PC-3 (cell line): ENCODE measurements around the gene CMTM6. TPM values are rescaled to one million over a fixed set of nuclear protein-coding genes. Genes with fewer than 3 reads are reported as not detected.
A peak's percentile ranks its signal among the peaks of the same experiment; 100 is the strongest.

Experiments
- ATAC-seq: fragments of 200-7000 bp; cut with Tn5 transposase; 2 replicates; pipeline ENCODE4 v1.9.1; 2020; ENCODE audit warnings: mild to moderate bottlenecking, moderate library complexity
- BruUV-seq: library from RNA; stranded (reverse); fragments of 400-500 nt; replicated peaks from 2 replicates; lab custom pipeline; 2021; lab: Mats Ljungman, UMichigan
- CTCF ChIA-PET: fragments of 300-600 bp; sonication (Branson Sonifier 250); formaldehyde crosslinking; loops from one replicate; lab custom pipeline; 2022; ENCODE audit warnings: antibody characterized with exemption; lab: Charles Lee
- POLR2A ChIA-PET: fragments of 300-600 bp; sonication (Branson Sonifier 250); formaldehyde crosslinking; loops from one replicate; lab custom pipeline; 2022; ENCODE audit warnings: antibody characterized with exemption; ENCODE audit not compliant: unreplicated experiment; lab: Charles Lee
- DNase-seq: peaks from one replicate; pipeline ENCODE4 v3.0.0-alpha.2; 2015
- H2AFZ ChIP-seq: fragments of 300-600 bp; sonication (generic); 2 replicates; pipeline ENCODE4 v1.6.0; 2016; ENCODE audit warnings: antibody characterized with exemption, low read length
- H3F3A ChIP-seq: fragments of 300-600 bp; sonication (generic); one replicate; pipeline ENCODE4 v1.6.0; 2017; ENCODE audit warnings: antibody characterized with exemption, low read length, control low read depth, mild to moderate bottlenecking; ENCODE audit not compliant: unreplicated experiment
- H3K27ac ChIP-seq: fragments of 300-600 bp; sonication (generic); 2 replicates; pipeline ENCODE4 v1.5.1; 2016; ENCODE audit warnings: mild to moderate bottlenecking, low read length
- H3K27me3 ChIP-seq: fragments of 300-600 bp; sonication (generic); 2 replicates; pipeline ENCODE4 v1.6.1; 2016; ENCODE audit warnings: low read length, mixed read lengths
- H3K36me3 ChIP-seq: fragments of 300-600 bp; sonication (generic); 2 replicates; pipeline ENCODE4 v1.6.1; 2016; ENCODE audit warnings: low read depth, mixed run types, low read length, mixed read lengths
- H3K4me1 ChIP-seq: fragments of 300-600 bp; sonication (generic); 2 replicates; pipeline ENCODE4 v1.5.1; 2016; ENCODE audit warnings: low read length; ENCODE audit not compliant: insufficient read depth
- H3K4me2 ChIP-seq: fragments of 300-600 bp; sonication (generic); 2 replicates; pipeline ENCODE4 v1.6.0; 2016; ENCODE audit warnings: low read length
- H3K4me3 ChIP-seq: fragments of 300-600 bp; sonication (generic); 2 replicates; pipeline ENCODE4 v1.5.1; 2016; ENCODE audit warnings: mild to moderate bottlenecking, low read length, mixed read lengths
- H3K79me2 ChIP-seq: fragments of 300-600 bp; sonication (generic); 2 replicates; pipeline ENCODE4 v1.6.1; 2017; ENCODE audit warnings: low read length, mixed read lengths
- H3K9ac ChIP-seq: fragments of 300-600 bp; sonication (generic); 2 replicates; pipeline ENCODE4 v1.6.0; 2016; ENCODE audit warnings: mild to moderate bottlenecking, low read length
- H3K9me2 ChIP-seq: fragments of 300-600 bp; sonication (generic); replicated peaks from 2 replicates; pipeline ENCODE4 v1.6.1; 2016; ENCODE audit warnings: mixed run types, low read length, mixed read lengths
- H3K9me3 ChIP-seq: fragments of 300-600 bp; sonication (generic); 2 replicates; pipeline ENCODE4 v1.6.1; 2016; ENCODE audit warnings: low read length, mixed read lengths
- H4K20me1 ChIP-seq: fragments of 300-600 bp; sonication (generic); 2 replicates; pipeline ENCODE4 v1.6.1; 2016; ENCODE audit warnings: low read length, mixed read lengths
- CTCF ChIP-seq: fragments of 300-600 bp; sonication (generic); conservative IDR thresholded peaks from 2 replicates; pipeline ENCODE4 v1.5.1; 2017; ENCODE audit warnings: antibody characterized with exemption, low read depth, mild to moderate bottlenecking, low read length
- EZH2 ChIP-seq: fragments of 300-600 bp; sonication (generic); IDR thresholded peaks from one replicate; pipeline ENCODE4 v1.6.1; 2017; ENCODE audit warnings: antibody characterized with exemption, mild to moderate bottlenecking, low read length; ENCODE audit not compliant: unreplicated experiment
- EZH2phosphoT487 ChIP-seq: fragments of 300-600 bp; sonication (generic); IDR thresholded peaks from 2 replicates; pipeline ENCODE4 v1.6.1; 2018; ENCODE audit warnings: mild to moderate bottlenecking, antibody characterized with exemption, low read length, borderline replicate concordance
- intact Hi-C: fragments of 100-400 bp; cut with micrococcal nuclease; formaldehyde crosslinking; loops from 2 replicates; pipeline ENCODE4 v1.9.0; 2023
- total RNA-seq: library from RNA; depleted of rRNA; stranded (reverse); fragments of >200 nt; gene quantifications from 2 replicates; pipeline ENCODE4 v1.2.3, GENCODE V29; 2014

Gene CMTM6
- total RNA-seq, 1 experiment from 2014 or later: 67.4 TPM

- TF ChIP-seq EZH2phosphoT487: no peak
- TF ChIP-seq EZH2: no peak
- no peak for TF ChIP-seq CTCF
- BruUV-seq: no TSS peak
Measured at GRCh38 chr3:32435911-32436815, 66.5 kb downstream of the CMTM6 start.

GRCh38 chr3:32434206-32434605 lies 68.4 kb downstream of the CMTM6 start:
- no peak for ATAC-seq
- Histone ChIP-seq H3K36me3 (no peaks in the 10 kb centered on the region), H4K20me1 (no peaks in the 10 kb centered on the region), H3K27me3 (no peaks in the 10 kb centered on the region), H3K4me1 (no peaks in the 10 kb centered on the region), H3K9me2 (no peaks in the 10 kb centered on the region), H3K9ac (no peak overlapping the region), H3K79me2 (peaks cover 78% of the 10 kb centered on the region), H3K4me2 (no peak overlapping the region), H3K4me3 (no peak overlapping the region), H3K9me3 (no peaks in the 10 kb centered on the region), H3K27ac (no peak overlapping the region), H3F3A (no peaks in the 10 kb centered on the region), H2AFZ (no peak overlapping the region)
- TF ChIP-seq EZH2 (no peak), EZH2phosphoT487 (no peak), CTCF (no peak)
- ChIA-PET POLR2A (no interaction called here), CTCF (no interaction called here)
- intact Hi-C loops: no loop called here
- DNase-seq: no peak
- BruUV-seq: no TSS peak

More at GRCh38 chr3:32435911-32436815, 66.5 kb downstream of the CMTM6 start:
- ATAC-seq (peak; percentile 18; the same call in 1 of the 2 replicates), DNase-seq (no peak)
- Histone ChIP-seq H4K20me1 (no peaks in the 10 kb centered on the region), H3K36me3 (no peaks in the 10 kb centered on the region), H2AFZ (no peak overlapping the region), H3F3A (no peaks in the 10 kb centered on the region), H3K4me2 (no peak overlapping the region), H3K27me3 (no peaks in the 10 kb centered on the region), H3K79me2 (peaks cover 72% of the 10 kb centered on the region), H3K9ac (no peak overlapping the region), H3K9me3 (no peaks in the 10 kb centered on the region), H3K4me3 (no peak overlapping the region), H3K9me2 (no peaks in the 10 kb centered on the region), H3K4me1 (no peaks in the 10 kb centered on the region), H3K27ac (no peak overlapping the region)
- intact Hi-C loops: no loop called here
- CTCF ChIA-PET: no interaction called here
- POLR2A ChIA-PET: no interaction called here
